Coronary artery (tissue), 2 donors: ENCODE results near the gene GBF1.
A peak's percentile ranks its signal among the peaks of the same experiment; 100 is the strongest.

Source experiments
- DNase-seq: peaks from one replicate; pipeline ENCODE4 v3.0.0-alpha.2; 2017; ENCODE audit warnings: low spot score
- H3K27ac ChIP-seq, 2 donors: fragments of 200-600 bp; sonication (generic); one replicate each; pipeline ENCODE4 v1.5.1; 2016 to 2019
- H3K4me3 ChIP-seq: fragments of 200-600 bp; sonication (generic); 2 replicates; pipeline ENCODE4 v1.5.1; 2016; ENCODE audit warnings: mild to moderate bottlenecking, moderate library complexity
- CTCF ChIP-seq: fragments of 200-600 bp; sonication (generic); IDR thresholded peaks from one replicate; pipeline ENCODE4 v1.5.1; 2019; ENCODE audit warnings: antibody characterized with exemption

GBF1 gene

GRCh38 chr10:102281102-102281487 is 35.8 kb downstream of the GBF1 start:
- Histone ChIP-seq H3K27ac (no peak overlapping the region), H3K4me3 (peak overlapping the region; percentile 5)
- no peak for TF ChIP-seq CTCF
- no peak for DNase-seq

DNA sequence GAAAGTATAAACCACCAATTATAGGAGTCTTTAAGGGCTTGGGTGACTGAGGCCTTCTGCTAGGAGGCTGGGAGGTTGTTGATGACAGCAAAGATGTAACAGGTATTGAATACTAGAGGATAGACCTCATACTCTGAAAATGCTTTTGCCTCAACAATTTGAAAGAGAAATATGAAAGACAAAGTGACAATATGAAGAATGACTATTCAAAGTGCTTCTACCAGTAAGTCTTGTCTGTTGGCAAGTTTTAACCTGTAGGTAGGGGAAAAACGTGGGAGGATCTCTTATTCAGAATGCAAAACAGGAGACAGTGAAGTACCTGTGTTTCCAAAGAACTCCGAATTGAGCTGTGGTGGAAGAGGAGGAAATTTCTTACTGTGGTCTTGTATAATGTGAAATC is 38.2 kb downstream of the GBF1 start:
- DNase-seq = no peak
- no peak overlapping the region for H3K4me3 ChIP-seq
- TF ChIP-seq CTCF = no peak

GRCh38 chr10:102283890-102284289 is 38.6 kb downstream of the GBF1 start:
- Histone ChIP-seq H3K4me3 (no peak overlapping the region), H3K27ac (no peak overlapping the region)
- no peak for DNase-seq
- TF ChIP-seq CTCF = no peak

More for the DNA sequence above, 38.2 kb downstream of the GBF1 start:
- no peak overlapping the region for H3K27ac ChIP-seq

DNA sequence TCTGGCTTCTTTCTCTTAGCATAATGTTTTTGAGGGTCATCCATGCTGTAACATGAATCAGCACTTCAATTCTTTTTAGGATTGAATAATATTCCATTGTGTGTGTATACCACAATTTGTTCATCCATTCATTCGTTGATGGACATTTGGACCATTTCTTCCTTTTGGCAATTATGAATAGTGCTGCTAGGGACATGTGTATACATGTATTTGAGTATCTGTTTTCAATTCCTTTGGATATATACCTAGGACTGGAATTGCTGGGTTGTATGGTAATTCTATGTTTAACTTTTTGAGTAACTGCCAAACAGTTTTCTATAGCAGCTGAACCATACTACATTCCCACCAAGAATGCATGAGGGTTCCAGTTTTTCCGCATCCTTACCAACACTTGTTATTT is 39.2 kb downstream of the GBF1 start:
- no peak for DNase-seq
- no peak overlapping the region for H3K27ac ChIP-seq
- TF ChIP-seq CTCF = no peak
- no peak overlapping the region for H3K4me3 ChIP-seq

GRCh38 chr10:102285133-102285532 is 39.8 kb downstream of the GBF1 start:
- Histone ChIP-seq H3K4me3 (no peak overlapping the region), H3K27ac (no peak overlapping the region)
- DNase-seq = no peak
- TF ChIP-seq CTCF = no peak

DNA sequence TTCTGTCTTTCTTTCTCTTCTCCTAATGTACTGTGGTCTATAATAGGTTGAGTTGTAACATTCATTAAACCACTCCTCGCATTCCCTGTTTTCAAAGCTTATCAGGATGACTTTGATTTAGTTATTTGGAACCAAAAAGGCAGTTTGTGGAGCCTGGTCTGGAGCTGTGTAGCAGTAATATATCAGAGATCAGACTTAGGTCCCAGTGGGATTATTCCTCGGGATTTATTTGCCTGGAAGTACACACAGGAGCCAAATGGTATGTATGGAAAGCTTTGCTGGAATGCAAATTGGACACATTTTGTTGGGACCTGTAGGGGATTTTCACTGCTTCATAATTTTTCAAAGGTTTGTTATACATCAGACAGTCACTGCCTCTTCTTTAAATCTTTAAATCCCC is 40.9 kb downstream of the GBF1 start:
- H3K27ac ChIP-seq = no peak overlapping the region
- no peak for DNase-seq
- no peak for TF ChIP-seq CTCF

GRCh38 chr10:102287538-102287937 is 42.2 kb downstream of the GBF1 start:
- no peak for TF ChIP-seq CTCF

More for the DNA sequence above, 40.9 kb downstream of the GBF1 start:
- H3K4me3 ChIP-seq = no peak overlapping the region

More at GRCh38 chr10:102287538-102287937, 42.2 kb downstream of the GBF1 start:
- no peak overlapping the region for H3K27ac ChIP-seq
- H3K4me3 ChIP-seq = no peak overlapping the region
- DNase-seq = no peak
